GM11168 (cell line): ENCODE measurements around the gene SYP.
"Not testable (repeated sequence)": the region's sequence is repeated elsewhere in the genome, so short reads cannot be mapped to it uniquely, and the experiment has no call there.

Experiments
- in situ Hi-C: fragments of 300-500 bp; cut with MboI; formaldehyde crosslinking; loops from one replicate; pipeline ENCODE4 v1.12.0; 2022; ENCODE audit warnings: low sequenced_read_pairs; ENCODE audit not compliant: unreplicated experiment

Gene SYP

DNA sequence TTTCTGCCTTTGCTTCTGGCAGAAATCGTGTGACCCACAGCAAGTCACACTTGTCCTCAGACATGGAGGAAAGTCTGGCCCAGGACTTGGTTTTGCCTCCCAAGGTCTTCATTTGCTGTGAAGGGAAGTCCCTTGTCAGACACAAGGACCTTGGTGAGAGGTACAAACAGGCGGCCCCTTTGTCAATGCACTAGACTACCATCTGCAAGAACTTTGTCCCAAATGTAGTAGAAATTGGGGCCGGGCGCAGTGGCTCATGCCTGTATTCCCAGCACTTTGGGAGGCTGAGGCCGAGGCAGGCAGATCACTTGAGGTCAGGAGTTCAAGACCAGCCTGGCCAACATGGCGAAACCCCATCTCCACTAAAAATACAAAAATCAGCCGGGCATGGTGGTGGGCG, 26.4 kb downstream of the SYP start:
- in situ Hi-C loops = not testable (repeated sequence)

DNA sequence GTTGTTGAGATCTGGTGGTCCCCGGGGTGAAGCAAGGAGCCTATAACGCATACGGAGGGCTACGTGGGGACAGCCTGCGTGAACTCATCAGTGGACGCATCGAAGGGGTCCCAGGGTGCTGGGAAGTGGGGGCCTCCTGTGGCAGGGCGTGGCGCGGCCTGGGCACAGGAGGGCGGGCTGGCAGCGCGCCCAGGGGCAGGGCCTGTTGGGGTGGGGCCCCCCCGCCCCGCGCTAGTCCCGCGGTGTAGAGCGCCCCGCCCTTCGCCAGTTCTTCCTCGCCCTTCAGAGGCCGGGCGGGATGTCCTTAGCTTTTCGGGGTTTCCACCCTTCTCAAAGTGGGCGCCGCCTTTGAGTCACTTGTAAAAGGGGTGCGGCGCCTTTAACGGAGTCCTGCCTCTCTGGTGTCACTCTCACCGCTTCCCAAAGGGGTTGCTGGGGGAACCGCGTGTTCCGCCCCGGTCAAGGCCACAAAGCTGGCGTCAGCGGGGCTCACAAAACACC, 27.7 kb downstream of the SYP start:
- in situ Hi-C loops = no loop called here

DNA sequence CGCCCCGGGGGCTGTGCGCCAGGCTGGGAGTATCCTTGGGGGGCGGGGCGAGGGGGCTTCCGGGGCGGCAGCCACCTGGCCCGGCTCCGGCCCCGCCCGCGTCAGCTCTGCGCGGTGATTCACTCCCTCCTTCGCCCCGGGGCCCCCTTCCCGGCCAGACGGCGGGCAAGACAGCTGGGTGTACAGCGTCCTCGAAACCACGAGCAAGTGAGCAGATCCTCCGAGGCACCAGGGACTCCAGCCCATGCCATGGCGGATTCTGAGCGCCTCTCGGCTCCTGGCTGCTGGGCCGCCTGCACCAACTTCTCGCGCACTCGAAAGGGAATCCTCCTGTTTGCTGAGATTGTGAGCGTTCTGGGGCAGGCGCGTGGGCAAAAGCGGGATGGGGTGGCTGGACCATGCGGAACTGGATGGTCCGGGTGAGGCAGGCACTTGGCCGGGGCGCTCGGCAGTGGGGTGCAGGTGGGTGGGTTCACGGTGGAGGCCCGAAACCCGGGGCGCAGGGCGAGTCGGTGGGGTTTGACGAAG, 28.2 kb downstream of the SYP start, which contains the start of gene PLP2:
TSS of gene PLP2 (plus strand) at position 147 of the 528 bp plus-strand sequence. CDS start at position 250, 103 bp downstream.
- in situ Hi-C loops = no loop called here

- in situ Hi-C loops = no loop called here
Measured at GRCh38 chrX:49167740-49168108, 32.3 kb downstream of the SYP start.

- in situ Hi-C loops = no loop called here
Measured at GRCh38 chrX:49166914-49167739, 32.9 kb downstream of the SYP start.

GRCh38 chrX:49165901-49166881, 33.8 kb downstream of the SYP start:
- in situ Hi-C loops = no loop called here

GRCh38 chrX:49164589-49165360, 35.2 kb downstream of the SYP start:
- in situ Hi-C loops = no loop called here

DNA sequence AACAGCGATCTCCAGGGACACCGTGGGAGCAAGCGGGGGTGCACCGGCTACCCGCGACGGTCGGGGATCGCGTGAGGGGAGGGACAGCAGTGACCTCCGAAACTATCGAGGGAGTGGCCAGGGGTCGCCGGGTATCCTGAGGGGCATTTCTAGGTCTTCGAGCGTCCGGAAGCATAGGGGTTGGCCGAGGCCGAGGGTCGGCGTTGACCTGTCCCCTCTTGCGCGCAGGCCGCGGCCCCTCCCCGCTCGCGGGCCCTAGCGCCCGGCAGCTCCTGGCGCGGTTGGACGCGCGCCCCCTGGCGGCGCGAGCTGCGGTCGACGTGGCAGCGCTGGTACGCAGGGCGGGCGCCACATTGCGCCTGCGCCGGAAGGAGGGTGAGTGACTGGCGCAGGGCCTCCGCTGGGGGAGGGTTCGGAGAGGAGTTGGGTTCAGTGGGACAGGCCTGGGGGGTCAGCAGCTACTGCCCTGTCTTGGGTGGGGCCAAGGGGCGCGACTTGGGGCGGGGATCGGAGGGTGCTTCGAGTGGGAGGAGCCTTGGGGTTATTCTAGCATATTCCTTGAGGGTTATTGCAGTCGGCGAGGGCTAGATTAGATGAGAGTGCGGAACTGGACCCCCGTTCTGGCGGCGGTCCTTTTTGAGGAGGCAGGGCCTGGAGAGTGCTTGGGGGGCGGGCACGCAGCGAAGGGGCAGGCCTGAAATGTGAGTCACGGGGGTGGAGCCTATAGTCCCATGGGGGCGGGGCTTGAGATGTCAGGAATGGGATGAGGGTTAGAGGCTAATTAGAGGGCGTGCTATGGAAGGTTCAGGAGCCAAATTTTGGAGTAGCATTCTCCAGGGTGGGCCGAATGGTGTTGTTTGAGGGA, 36.2 kb downstream of the SYP start:
- in situ Hi-C loops = no loop called here

DNA sequence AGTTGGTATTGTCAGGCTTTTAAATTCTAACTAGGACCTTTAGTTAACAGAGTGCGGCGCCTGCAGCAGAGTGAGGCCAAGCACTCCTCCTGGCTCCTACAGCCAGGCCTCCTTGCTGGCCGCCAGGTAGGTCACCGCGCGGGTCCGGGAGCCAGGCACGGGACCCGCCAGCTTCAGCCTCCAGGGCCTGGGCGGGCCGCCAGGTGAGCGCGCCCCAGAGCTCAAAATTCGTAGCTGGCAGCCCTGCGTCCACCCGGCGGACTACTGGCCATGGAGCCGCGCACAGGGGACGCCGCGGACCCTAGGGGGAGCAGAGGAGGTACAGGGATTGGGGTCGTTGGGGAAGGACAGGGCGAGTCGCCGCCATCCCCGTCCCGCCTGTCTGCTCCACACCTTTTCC, 37.4 kb downstream of the SYP start, which contains the start of gene MAGIX:
TSS of gene MAGIX (plus strand) at position 139 of the 400 bp plus-strand sequence. CDS start at position 271, 132 bp downstream.
- in situ Hi-C loops = no loop called here

GRCh38 chrX:49161632-49162031, 38.4 kb downstream of the SYP start:
- in situ Hi-C loops = no loop called here

DNA sequence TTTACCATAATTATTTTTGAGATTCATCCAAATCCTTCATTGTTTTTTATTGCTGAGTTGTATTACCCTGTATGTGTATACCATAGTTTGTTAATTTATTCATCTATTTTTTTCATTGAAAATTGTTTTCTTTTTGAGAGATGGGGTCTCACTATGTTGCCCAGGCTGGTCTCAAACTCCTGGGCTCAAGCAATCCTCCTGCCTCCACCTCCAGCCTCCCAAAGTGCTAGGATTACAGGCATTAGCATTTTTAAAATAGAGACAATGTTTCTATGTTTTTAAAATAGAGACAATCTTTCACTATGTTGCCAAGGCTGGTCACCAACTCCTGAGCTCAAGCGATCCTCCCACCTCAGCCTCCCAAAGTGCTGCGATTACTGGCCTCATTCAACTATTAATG, 39.1 kb downstream of the SYP start:
- in situ Hi-C loops = no loop called here

- in situ Hi-C loops = no loop called here
Measured at GRCh38 chrX:49157194-49157593, 42.8 kb downstream of the SYP start.

DNA sequence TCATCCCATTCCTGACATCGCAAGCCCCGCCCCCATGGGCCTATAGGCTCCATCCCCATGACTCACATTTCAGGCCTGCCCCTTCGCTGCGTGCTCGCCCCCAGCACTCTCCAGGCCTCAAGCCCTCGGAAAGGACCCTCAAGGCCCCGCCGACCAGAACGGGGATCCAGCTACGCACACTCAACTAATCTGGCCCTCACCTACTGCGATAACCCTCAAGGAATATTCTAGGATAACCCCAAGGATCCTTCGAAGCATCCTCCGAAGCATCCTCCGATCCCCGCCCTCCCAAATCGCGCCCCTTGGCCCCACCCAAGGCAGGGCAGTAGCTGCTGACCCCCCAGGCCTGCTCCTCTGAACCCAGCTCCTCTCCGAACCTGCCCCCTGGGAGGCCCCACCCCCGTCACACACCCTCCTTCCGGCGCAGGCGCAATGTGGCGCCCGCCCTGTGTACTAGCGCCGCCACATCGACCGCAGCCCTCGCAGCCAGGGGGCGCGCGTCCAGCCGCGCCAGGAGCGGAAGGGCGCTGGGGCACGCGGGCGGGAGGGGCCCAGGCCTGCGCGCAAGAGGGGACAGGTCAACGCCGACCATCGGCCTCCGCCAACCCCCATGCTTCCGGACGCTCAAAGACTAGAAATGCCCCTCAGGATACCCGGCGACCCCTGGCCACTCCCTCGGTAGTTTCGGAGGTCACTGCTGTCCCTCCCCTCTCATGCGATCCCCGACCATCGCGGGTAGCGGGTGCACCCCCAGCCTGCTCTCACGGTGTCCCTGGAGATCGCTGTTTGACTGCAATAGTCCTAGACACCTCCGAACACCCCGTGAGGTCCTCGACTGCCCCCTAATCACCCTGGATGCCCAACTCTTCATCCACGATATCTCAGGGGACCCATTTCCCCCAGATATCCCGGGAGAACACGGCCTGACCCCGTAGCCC, 43.8 kb downstream of the SYP start:
- in situ Hi-C loops = no loop called here

DNA sequence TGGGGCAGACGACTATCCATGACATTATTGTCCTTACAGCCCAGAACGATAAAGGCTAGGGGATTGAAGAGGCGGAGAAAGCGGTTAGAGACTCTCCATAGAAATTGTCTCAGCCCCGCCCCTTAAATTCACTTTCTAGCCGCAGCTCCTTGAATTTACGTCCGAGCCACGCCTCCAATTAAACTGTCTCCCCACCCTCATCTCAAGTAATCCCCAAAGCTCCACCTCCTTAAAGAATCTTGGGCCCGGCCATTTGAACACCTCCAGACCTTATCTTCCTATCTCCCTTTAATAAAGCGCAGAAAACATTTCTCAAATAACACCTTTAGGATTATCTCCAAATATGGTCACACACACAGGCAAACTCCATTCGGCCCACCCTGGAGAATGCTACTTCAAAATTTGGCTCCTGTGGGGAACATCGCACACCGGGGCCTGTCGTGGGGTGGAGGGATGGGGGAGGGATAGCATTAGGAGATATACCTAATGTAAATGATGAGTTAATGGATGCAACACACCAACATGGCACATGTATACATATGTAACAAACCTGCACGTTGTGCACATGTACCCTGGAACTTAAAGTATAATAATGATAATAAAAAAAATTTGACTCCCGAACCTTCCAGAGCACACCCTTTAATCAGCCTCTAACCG, 44.6 kb downstream of the SYP start:
- in situ Hi-C loops = no loop called here

- in situ Hi-C loops = no loop called here
Measured at GRCh38 chrX:49153467-49153866, 46.5 kb downstream of the SYP start.

DNA sequence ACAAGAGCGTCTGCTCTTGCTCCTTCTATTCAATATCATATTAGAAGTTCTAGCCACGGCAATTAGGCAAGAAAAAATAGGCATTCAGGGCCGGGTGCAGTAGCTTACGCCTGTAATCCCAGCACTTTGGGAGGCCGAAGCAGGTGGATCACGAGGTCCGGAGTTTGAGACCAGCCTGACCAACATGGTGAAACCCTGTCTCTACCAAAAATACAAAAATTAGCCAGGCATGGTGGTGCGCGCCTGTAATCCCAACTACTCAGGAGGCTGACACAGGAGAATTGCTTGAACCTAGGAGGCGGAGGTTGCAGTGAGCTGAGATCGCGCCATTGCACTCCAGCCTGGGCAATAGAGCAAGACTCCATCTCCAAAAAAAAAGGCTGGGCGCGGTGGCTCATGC, 50.7 kb downstream of the SYP start:
- in situ Hi-C loops = not testable (repeated sequence)

DNA sequence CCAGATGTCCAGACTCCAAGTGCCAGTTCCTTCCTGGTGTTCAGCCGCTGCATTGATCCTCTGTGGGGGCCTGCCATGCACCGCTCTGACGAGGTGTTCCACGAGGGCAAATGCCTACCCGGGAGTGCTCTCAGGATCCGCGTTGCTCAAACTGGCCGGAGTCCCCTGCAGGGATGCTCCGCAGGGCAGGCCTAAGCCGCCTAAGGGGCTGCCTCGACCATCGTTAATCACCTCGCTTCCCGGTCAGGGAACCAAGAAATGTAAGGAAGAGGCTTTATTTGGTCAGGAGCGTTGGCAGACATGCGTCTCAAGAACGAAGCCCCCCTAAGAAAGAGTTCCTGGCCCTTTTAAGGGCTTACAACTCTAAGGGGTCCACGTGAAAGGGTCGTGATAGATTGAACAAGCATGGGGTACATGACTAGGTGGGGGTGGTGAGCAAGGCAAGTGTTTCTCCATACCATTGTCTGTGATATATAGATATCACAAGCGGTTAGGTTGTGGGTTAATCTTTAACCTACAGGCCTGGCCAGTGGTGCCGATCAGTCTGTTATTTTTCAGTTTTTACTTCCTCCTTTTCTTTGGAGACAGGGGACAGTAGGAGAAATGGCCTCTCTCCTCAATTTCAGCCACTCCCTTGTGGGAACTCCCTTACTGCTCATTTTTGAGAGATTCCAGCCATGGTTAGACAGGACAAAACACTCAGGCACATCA, 51.4 kb downstream of the SYP start:
- in situ Hi-C loops = not testable (repeated sequence)
